GM13977 (cell line): ENCODE measurements around the gene SCGB3A1.

ENCODE experiments used
- DNase-seq: peaks from one replicate; pipeline ENCODE4 v3.0.0; 2012; ENCODE audit warnings: low spot score
- in situ Hi-C: fragments of 300-500 bp; cut with MboI; formaldehyde crosslinking; loops from one replicate; pipeline ENCODE4 v1.12.0; 2022; ENCODE audit warnings: low sequenced_read_pairs, low pct_unique_long_range_greater_than_20kb, mixed read lengths, inconsistent platforms; ENCODE audit not compliant: unreplicated experiment
- TF ChIP-seq, protein P1 (sequence below): IDR thresholded peaks from 2 replicates; pipeline ENCODE4 v1.5.1; 2012; ENCODE audit warnings: mild to moderate bottlenecking, control low read depth; ENCODE audit not compliant: insufficient read depth; ENCODE audit errors: extremely low read depth, missing control alignments

SCGB3A1 gene

DNA sequence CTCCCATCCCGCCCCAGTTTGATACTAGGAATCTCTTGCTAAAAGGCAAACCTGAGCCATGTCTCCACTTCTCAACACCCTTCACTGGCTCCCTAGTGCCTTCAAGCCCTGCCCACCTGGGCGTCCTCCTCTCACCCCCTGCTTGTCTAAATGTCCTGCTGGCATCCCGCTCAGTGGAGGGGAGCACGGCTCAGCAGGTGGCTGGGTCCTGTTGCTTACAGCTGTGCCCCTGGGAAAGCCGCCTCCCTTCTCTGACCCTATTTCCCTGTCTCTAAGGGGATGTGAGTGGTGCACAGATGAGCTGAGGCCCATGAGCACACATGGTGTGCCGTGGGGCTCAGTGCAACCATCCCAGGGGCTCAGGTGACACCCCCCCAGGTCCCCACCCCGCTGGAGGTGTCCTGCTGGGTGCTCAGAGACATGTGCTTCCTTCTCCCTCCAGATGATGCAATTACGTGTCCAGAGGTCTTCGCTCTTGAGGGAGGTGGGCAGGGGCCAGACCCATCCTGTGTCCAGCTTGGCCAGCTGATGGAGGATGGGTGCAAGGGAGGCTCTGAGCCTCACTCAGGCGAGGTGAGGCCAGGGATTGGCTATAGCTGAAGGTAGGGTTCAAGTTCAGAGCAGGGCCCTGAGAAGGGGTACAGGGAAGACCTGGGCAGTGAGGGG is 34.0 kb upstream of the SCGB3A1 start:
- TF ChIP-seq, protein P1, sequence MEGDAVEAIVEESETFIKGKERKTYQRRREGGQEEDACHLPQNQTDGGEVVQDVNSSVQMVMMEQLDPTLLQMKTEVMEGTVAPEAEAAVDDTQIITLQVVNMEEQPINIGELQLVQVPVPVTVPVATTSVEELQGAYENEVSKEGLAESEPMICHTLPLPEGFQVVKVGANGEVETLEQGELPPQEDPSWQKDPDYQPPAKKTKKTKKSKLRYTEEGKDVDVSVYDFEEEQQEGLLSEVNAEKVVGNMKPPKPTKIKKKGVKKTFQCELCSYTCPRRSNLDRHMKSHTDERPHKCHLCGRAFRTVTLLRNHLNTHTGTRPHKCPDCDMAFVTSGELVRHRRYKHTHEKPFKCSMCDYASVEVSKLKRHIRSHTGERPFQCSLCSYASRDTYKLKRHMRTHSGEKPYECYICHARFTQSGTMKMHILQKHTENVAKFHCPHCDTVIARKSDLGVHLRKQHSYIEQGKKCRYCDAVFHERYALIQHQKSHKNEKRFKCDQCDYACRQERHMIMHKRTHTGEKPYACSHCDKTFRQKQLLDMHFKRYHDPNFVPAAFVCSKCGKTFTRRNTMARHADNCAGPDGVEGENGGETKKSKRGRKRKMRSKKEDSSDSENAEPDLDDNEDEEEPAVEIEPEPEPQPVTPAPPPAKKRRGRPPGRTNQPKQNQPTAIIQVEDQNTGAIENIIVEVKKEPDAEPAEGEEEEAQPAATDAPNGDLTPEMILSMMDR, result no peak
- DNase-seq, result no peak
- in situ Hi-C loops, result no loop called here

DNA sequence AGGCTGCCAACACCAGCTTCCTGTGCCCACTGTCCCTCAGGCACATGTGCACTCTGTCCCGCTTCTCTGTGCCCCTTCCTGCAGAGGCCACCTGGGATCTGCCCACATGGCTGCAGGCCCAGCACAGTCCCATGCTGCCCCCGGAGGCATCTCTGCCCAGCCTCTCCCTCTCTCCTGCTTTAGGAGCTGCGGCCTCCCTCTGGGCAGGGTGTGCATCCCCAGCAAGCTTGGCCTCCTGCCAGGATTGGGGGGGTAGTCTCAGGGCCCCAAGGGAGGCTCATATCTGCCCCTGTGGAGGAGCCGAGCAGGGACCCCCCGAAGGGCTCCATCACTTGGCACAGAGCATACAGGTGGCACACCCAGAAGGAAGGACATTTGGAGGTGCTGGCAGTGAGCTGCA is 33.3 kb upstream of the SCGB3A1 start:
- in situ Hi-C loops, result no loop called here
- DNase-seq, result no peak
- TF ChIP-seq, protein P1, result no peak

- DNase-seq, result no peak
- TF ChIP-seq, protein P1, result no peak
- in situ Hi-C loops, result no loop called here
Observed at GRCh38 chr5:180623844-180624243, 32.5 kb upstream of the SCGB3A1 start.

- TF ChIP-seq, protein P1, result no peak
- in situ Hi-C loops, result no loop called here
- DNase-seq, result no peak
Observed at GRCh38 chr5:180623411-180623834, 32.1 kb upstream of the SCGB3A1 start.

DNA sequence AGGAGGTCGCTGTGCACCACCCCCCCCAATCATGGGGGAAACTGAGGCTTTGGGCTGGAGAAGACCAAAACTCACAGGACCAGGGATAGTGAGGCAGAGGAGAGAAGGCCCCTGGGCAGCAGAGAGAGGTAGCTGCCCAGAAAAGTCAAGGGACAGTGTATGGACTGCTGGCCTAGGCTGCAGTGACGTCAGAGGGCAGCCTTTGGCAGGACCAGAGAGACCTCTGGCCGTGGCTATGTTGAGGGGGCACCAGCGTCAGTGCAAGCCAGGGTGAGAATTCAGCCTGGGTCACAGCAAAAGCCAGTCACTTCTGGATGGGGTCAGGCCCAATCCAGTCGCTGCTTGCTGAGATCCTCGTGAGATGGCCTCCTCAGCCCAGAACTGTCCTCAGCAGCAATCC is 31.6 kb upstream of the SCGB3A1 start:
- TF ChIP-seq, protein P1, result no peak
- in situ Hi-C loops, result no loop called here

GRCh38 chr5:180621311-180621710 is 30.0 kb upstream of the SCGB3A1 start:
- DNase-seq, result no peak
- TF ChIP-seq, protein P1, result no peak
- in situ Hi-C loops, result no loop called here

More for the DNA sequence above, 31.6 kb upstream of the SCGB3A1 start:
- DNase-seq, result no peak
